Measurements from ENCODE around the gene ZFAND3. TPM values are rescaled to one million over a fixed set of nuclear protein-coding genes. Genes with fewer than 3 reads are reported as not detected.

The ZFAND3 gene
- total and polyA plus RNA-seq, 2 donors (not counting 1 experiment from before 2014, with no cell fraction given) = 13.5 to 58.3 TPM

DNA sequence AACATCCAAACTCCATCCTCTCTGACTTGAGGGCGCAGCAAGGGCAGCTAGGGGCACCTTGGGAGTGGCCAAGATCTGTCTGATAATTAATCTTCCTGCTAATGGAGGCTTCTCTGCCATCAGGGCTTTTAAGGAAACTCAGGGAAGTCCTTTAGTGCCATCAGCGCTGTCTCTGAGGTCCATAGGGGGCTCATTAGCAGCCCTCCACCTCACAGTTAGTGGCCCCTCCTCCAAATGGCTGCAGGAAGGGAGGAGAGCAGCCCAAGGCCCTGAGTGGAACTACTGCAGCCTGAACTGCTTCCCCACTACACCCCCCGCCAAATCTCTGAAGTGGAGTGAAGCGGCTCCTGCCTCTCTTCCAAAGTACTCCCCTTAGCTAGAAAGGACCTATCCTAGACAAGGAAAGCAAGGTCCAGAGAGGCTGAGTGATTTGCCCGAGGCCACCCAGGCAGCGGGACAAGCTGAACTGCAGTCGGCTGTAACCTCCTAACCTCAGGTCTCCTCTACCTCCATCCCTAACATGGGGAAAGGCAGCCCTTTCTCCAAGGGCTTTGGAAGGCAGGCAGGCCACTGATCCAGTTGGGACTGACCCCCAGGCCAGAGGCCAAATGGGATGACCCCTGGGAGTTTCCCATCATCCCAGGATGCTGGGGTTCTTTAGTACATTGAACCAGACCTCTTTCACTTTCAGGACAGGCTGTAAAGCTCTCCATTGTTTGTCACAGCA is 39.5 kb upstream of the ZFAND3 start:
- Histone ChIP-seq H3K4me2 (replicated peaks; ENCODE audit: low read depth, low read length, poor library complexity, severe bottlenecking) (no peak overlapping the region), H3K27ac (ENCODE audit: low read length in 2 of 2) (no peak overlapping the region), H3K4me3 (ENCODE audit: control extremely low read depth in 1 of 5, extremely low read depth in 1 of 5, insufficient read depth in 1 of 5, low read depth in 2 of 5, low read length in 4 of 5) (no peak overlapping the region), H3K4me1 (ENCODE audit: control insufficient read depth in 2 of 2, insufficient read depth in 2 of 2, low read length in 2 of 2) (peaks cover 15 to 18% of the 10 kb centered on the region in 2 donors), H3K27me3 (replicated peaks in 1 of 4; ENCODE audit: control extremely low read depth in 1 of 4, control insufficient read depth in 3 of 4, insufficient read depth in 4 of 4, low read length in 3 of 4) (peaks cover 0 to 20% (median 15%) of the 10 kb centered on the region in 4 experiments), H3K9ac (ENCODE audit: low read length) (no peak overlapping the region), H4K20me1 (ENCODE audit: control insufficient read depth, insufficient read depth, low read length, poor library complexity, severe bottlenecking) (no peaks in the 10 kb centered on the region), H3K36me3 (replicated peaks in 1 of 2; ENCODE audit: control extremely low read depth in 1 of 2, control insufficient read depth in 1 of 2, extremely low read depth in 1 of 2, insufficient read depth in 2 of 2, low read length in 1 of 2) (no peaks in the 10 kb centered on the region), H3K79me2 (ENCODE audit: control insufficient read depth, insufficient read depth, low read length) (no peaks in the 10 kb centered on the region), H2AFZ (ENCODE audit: insufficient read depth, low read depth, low read length, poor library complexity, severe bottlenecking) (no peak overlapping the region), H3K9me3 (ENCODE audit: control extremely low read depth in 1 of 3, control insufficient read depth in 2 of 3, insufficient read depth in 1 of 3, low read length in 2 of 3) (peaks cover 0 to 5% (median 0%) of the 10 kb centered on the region in 3 donors)
- intact Hi-C loops (cut with micrococcal nuclease) = no loop called here
- 97% methylated on average over 5 of the region's 7 CpGs for WGBS (ENCODE audit: insufficient coverage)
- ChIA-PET POLR2A (no interaction called here), CTCF (no interaction called here)
- ATAC-seq (ENCODE audit: low read depth) (no peak), DNase-seq (no peak)
- TF ChIP-seq, protein P1, sequence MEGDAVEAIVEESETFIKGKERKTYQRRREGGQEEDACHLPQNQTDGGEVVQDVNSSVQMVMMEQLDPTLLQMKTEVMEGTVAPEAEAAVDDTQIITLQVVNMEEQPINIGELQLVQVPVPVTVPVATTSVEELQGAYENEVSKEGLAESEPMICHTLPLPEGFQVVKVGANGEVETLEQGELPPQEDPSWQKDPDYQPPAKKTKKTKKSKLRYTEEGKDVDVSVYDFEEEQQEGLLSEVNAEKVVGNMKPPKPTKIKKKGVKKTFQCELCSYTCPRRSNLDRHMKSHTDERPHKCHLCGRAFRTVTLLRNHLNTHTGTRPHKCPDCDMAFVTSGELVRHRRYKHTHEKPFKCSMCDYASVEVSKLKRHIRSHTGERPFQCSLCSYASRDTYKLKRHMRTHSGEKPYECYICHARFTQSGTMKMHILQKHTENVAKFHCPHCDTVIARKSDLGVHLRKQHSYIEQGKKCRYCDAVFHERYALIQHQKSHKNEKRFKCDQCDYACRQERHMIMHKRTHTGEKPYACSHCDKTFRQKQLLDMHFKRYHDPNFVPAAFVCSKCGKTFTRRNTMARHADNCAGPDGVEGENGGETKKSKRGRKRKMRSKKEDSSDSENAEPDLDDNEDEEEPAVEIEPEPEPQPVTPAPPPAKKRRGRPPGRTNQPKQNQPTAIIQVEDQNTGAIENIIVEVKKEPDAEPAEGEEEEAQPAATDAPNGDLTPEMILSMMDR (IDR thresholded peaks at IDR 0.05) = no peak
- TF ChIP-seq EZH2 (IDR thresholded peaks at IDR 0.05; ENCODE audit: borderline replicate concordance, insufficient read depth, low read depth, low read length, poor library complexity, severe bottlenecking) = no peak
- H3K4me3 Mint-ChIP-seq = no peak overlapping the region
- peaks cover 15% of the 10 kb centered on the region for H3K4me1 Mint-ChIP-seq
- H3K9me3 Mint-ChIP-seq (ENCODE audit: insufficient read depth) = no peaks in the 10 kb centered on the region
- H3K27me3 Mint-ChIP-seq = peaks cover 22% of the 10 kb centered on the region
- no peak overlapping the region for H3K27ac Mint-ChIP-seq

- no peak overlapping the region for H3K4me2 ChIP-seq (replicated peaks; ENCODE audit: low read depth, low read length, poor library complexity, severe bottlenecking)
- H3K27me3 ChIP-seq (replicated peaks in 1 of 4; ENCODE audit: control extremely low read depth in 1 of 4, control insufficient read depth in 3 of 4, insufficient read depth in 4 of 4, low read length in 3 of 4) = peaks cover 0 to 23% (median 15%) of the 10 kb centered on the region in 4 experiments
- DNase-seq = no peak
- no peaks in the 10 kb centered on the region for H4K20me1 ChIP-seq (ENCODE audit: control insufficient read depth, insufficient read depth, low read length, poor library complexity, severe bottlenecking)
- no peaks in the 10 kb centered on the region for H3K36me3 ChIP-seq (replicated peaks in 1 of 2; ENCODE audit: control extremely low read depth in 1 of 2, control insufficient read depth in 1 of 2, extremely low read depth in 1 of 2, insufficient read depth in 2 of 2, low read length in 1 of 2)
- peaks cover 15 to 18% of the 10 kb centered on the region in 2 donors for H3K4me1 ChIP-seq (ENCODE audit: control insufficient read depth in 2 of 2, insufficient read depth in 2 of 2, low read length in 2 of 2)
- no peak overlapping the region for H3K27ac ChIP-seq (ENCODE audit: low read length in 2 of 2)
- WGBS (ENCODE audit: insufficient coverage) = no CpG with 5 or more reads among the region's 2 CpGs
- H3K9ac ChIP-seq (ENCODE audit: low read length) = no peak overlapping the region
- Mint-ChIP-seq H3K9me3 (ENCODE audit: insufficient read depth) (no peaks in the 10 kb centered on the region), H3K4me3 (no peak overlapping the region), H3K4me1 (peaks cover 15% of the 10 kb centered on the region), H3K27me3 (peaks cover 31% of the 10 kb centered on the region), H3K27ac (no peak overlapping the region)
- H3K79me2 ChIP-seq (ENCODE audit: control insufficient read depth, insufficient read depth, low read length) = no peaks in the 10 kb centered on the region
- intact Hi-C loops (cut with micrococcal nuclease) = no loop called here
- no peak overlapping the region for H3K4me3 ChIP-seq (ENCODE audit: control extremely low read depth in 1 of 5, extremely low read depth in 1 of 5, insufficient read depth in 1 of 5, low read depth in 2 of 5, low read length in 4 of 5)
- no peak for ATAC-seq (ENCODE audit: low read depth)
- ChIA-PET CTCF (no interaction called here), POLR2A (no interaction called here)
- H3K9me3 ChIP-seq (ENCODE audit: control extremely low read depth in 1 of 3, control insufficient read depth in 2 of 3, insufficient read depth in 1 of 3, low read length in 2 of 3) = peaks cover 0 to 5% (median 0%) of the 10 kb centered on the region in 3 donors
- no peak for TF ChIP-seq EZH2 (IDR thresholded peaks at IDR 0.05; ENCODE audit: borderline replicate concordance, insufficient read depth, low read depth, low read length, poor library complexity, severe bottlenecking)
- TF ChIP-seq, protein P1 (IDR thresholded peaks at IDR 0.05) = no peak
- no peak overlapping the region for H2AFZ ChIP-seq (ENCODE audit: insufficient read depth, low read depth, low read length, poor library complexity, severe bottlenecking)
Measured at GRCh38 chr6:37781788-37782187, 37.7 kb upstream of the ZFAND3 start.
